GM12878 (cell line): ENCODE measurements around the gene LAMB4. TPM values are rescaled to one million over a fixed set of nuclear protein-coding genes. Genes with fewer than 3 reads are reported as not detected.

Source experiments
- ATAC-seq: fragments of 200-7000 bp; cut with Tn5 transposase; 3 replicates; pipeline ENCODE4 v1.9.1; 2020; ENCODE audit warnings: mild to moderate bottlenecking, moderate library complexity
- BruUV-seq: library from RNA; stranded (reverse); fragments of 400-500 nt; replicated peaks from 2 replicates; lab custom pipeline; 2021; lab: Mats Ljungman, UMichigan
- CTCF ChIA-PET: fragments of 300-600 bp; sonication (Branson Sonifier 250); formaldehyde crosslinking; extraction: SDS; loops from one replicate; lab custom pipeline; 2021; ENCODE audit warnings: inconsistent platforms; lab: Yijun Ruan, JAX
- POLR2A ChIA-PET: fragments of 350-600 bp; formaldehyde crosslinking; extraction: SDS; loops from one replicate; lab custom pipeline; 2021; ENCODE audit warnings: inconsistent platforms; lab: Charles Lee
- RAD21 ChIA-PET: fragments of 300-600 bp; sonication (Branson Sonifier 250); formaldehyde crosslinking; loops from one replicate; lab custom pipeline; 2023; ENCODE audit warnings: antibody characterized with exemption; ENCODE audit not compliant: unreplicated experiment; lab: Charles Lee
- SMC1A ChIA-PET: fragments of 300-600 bp; sonication (Branson Sonifier 250); formaldehyde crosslinking; loops from one replicate; lab custom pipeline; 2023; ENCODE audit not compliant: unreplicated experiment, uncharacterized antibody; lab: Charles Lee
- DNase-seq: peaks from one replicate; pipeline ENCODE4 v3.0.0-alpha.2; 2011; ENCODE audit warnings: low read depth, low spot score
- FAIRE-seq: peaks from 3 replicates; lab custom pipeline; 2011; peaks lifted over from hg19 to GRCh38; lab: Jason Lieb, UNC
- H2AFZ ChIP-seq: 2 replicates; pipeline ENCODE4 v1.6.0; 2011; ENCODE audit warnings: low read depth, low read length, control low read depth; ENCODE audit not compliant: control insufficient read depth
- H3K27ac ChIP-seq: 2 replicates; pipeline ENCODE4 v1.5.1; 2011; ENCODE audit warnings: control low read depth; ENCODE audit not compliant: control insufficient read depth, insufficient read depth
- H3K27me3 ChIP-seq, 2 experiments: replicated peaks in 1 of 2; 2 replicates each; pipeline versions ENCODE4 v1.6.0 to v1.6.1; 2011; ENCODE audit warnings: low read length in 1 of 2; ENCODE audit not compliant: control insufficient read depth in 2 of 2, insufficient read depth in 2 of 2
- H3K36me3 ChIP-seq, 2 experiments: 2 replicates each; pipeline ENCODE4 v1.5.1; 2011; ENCODE audit warnings: low read length in 1 of 2; ENCODE audit not compliant: control insufficient read depth in 2 of 2, insufficient read depth in 2 of 2
- H3K4me1 ChIP-seq: 2 replicates; pipeline ENCODE4 v1.6.1; 2011; ENCODE audit warnings: mild to moderate bottlenecking, low read length, moderate library complexity, mixed read lengths; ENCODE audit not compliant: control insufficient read depth, insufficient read depth
- H3K4me2 ChIP-seq: 2 replicates; pipeline ENCODE4 v1.6.0; 2011; ENCODE audit warnings: control low read depth; ENCODE audit not compliant: control insufficient read depth, insufficient read depth
- H3K4me3 ChIP-seq: fragments of 200-600 bp; sonication (generic); 2 replicates; pipeline ENCODE4 v1.5.1; 2016
- H3K79me2 ChIP-seq: 2 replicates; pipeline ENCODE4 v1.6.0; 2011; ENCODE audit warnings: low read length; ENCODE audit not compliant: control insufficient read depth, insufficient read depth
- H3K9ac ChIP-seq: 2 replicates; pipeline ENCODE4 v1.8.0; 2011; ENCODE audit warnings: low read length, control low read depth, mixed read lengths; ENCODE audit not compliant: control insufficient read depth, insufficient read depth
- H3K9me3 ChIP-seq: replicated peaks from 3 replicates; pipeline ENCODE4 v1.5.1; 2011; ENCODE audit warnings: mild to moderate bottlenecking, low read length; ENCODE audit not compliant: control insufficient read depth, insufficient read depth
- H4K20me1 ChIP-seq: 2 replicates; pipeline ENCODE4 v1.6.0; 2011; ENCODE audit not compliant: control insufficient read depth, insufficient read depth
- BACH1 ChIP-seq: fragments of 450-650 bp; IDR thresholded peaks from 2 replicates; pipeline ENCODE4 v1.6.1; 2017; ENCODE audit warnings: mild to moderate bottlenecking, borderline replicate concordance
- CREB1 ChIP-seq: IDR thresholded peaks from 2 replicates; pipeline ENCODE4 v1.6.1; 2012; ENCODE audit warnings: low read depth, mild to moderate bottlenecking, inconsistent platforms
- CREM ChIP-seq: IDR thresholded peaks from 2 replicates; pipeline ENCODE4 v1.6.1; 2014; ENCODE audit warnings: antibody characterized with exemption, low read depth
- ELK1 ChIP-seq: IDR thresholded peaks from 2 replicates; pipeline ENCODE4 v1.6.1; 2012; ENCODE audit warnings: low read depth, low read length, improper control_type of control experiment
- MYC ChIP-seq: IDR thresholded peaks from 2 replicates; pipeline ENCODE4 v1.6.1; 2011; ENCODE audit warnings: mild to moderate bottlenecking, low read length, moderate library complexity, inconsistent platforms; ENCODE audit not compliant: insufficient read depth, insufficient replicate concordance, insufficient read length, severe bottlenecking
- PAX5 ChIP-seq: IDR thresholded peaks from 2 replicates; pipeline ENCODE4 v1.6.1; 2011; ENCODE audit warnings: low read depth, low read length, borderline replicate concordance
- PAX8 ChIP-seq: fragments of 450-650 bp; IDR thresholded peaks from 2 replicates; pipeline ENCODE4 v1.6.1; 2017; ENCODE audit warnings: mild to moderate bottlenecking, moderate library complexity
- POLR2AphosphoS2 ChIP-seq: IDR thresholded peaks from 2 replicates; pipeline ENCODE4 v1.6.1; 2011; ENCODE audit warnings: low read depth, mild to moderate bottlenecking, low read length, improper control_type of control experiment, moderate library complexity
- PRDM15 ChIP-seq: fragments of 450-650 bp; formaldehyde crosslinking; IDR thresholded peaks from 2 replicates; pipeline ENCODE4 v1.4.0; 2020; ENCODE audit warnings: mild to moderate bottlenecking, moderate library complexity
- SIX5 ChIP-seq: IDR thresholded peaks from 2 replicates; pipeline ENCODE4 v1.6.1; 2011; ENCODE audit warnings: mild to moderate bottlenecking, low read depth, low read length, moderate library complexity; ENCODE audit not compliant: severe bottlenecking
- STAT1 ChIP-seq: fragments of 450-650 bp; conservative IDR thresholded peaks from 2 replicates; pipeline ENCODE4 v1.6.1; 2014; ENCODE audit warnings: antibody characterized with exemption, mild to moderate bottlenecking
- SUPT20H ChIP-seq: IDR thresholded peaks from 2 replicates; pipeline ENCODE4 v1.6.1; 2011; ENCODE audit warnings: low read depth, mild to moderate bottlenecking, low read length, moderate library complexity, borderline replicate concordance; ENCODE audit not compliant: control insufficient read depth
- SUZ12 ChIP-seq: fragments of 200-600 bp; sonication (generic); IDR thresholded peaks from one replicate; pipeline ENCODE4 v1.6.1; 2018; ENCODE audit warnings: antibody characterized with exemption, mild to moderate bottlenecking; ENCODE audit not compliant: unreplicated experiment
- ZBTB11 ChIP-seq: fragments of 450-650 bp; formaldehyde crosslinking; IDR thresholded peaks from 2 replicates; pipeline ENCODE4 v1.5.0; 2022; ENCODE audit warnings: mild to moderate bottlenecking, missing genetic modification characterization
- WGBS: methylation state at CpG from one replicate; pipeline ENCODE4 v1.1.6; 2016; ENCODE audit warnings: low lambda C conversion rate; ENCODE audit not compliant: insufficient replicate concordance, insufficient coverage; ENCODE audit errors: missing lambda C conversion rate; 5-methylcytosine and 5-hydroxymethylcytosine counted together
- in situ Hi-C: fragments of 300-500 bp; cut with MboI; formaldehyde crosslinking; loops from 9 replicates; pipeline ENCODE4 v1.14.3; 2018; ENCODE audit warnings: mixed read lengths
- intact Hi-C: fragments of 100-400 bp; cut with micrococcal nuclease; formaldehyde crosslinking; loops from one replicate; pipeline ENCODE4 v1.14.2; 2022; ENCODE audit not compliant: unreplicated experiment
- polyA plus RNA-seq, 11 experiments: library from polyadenylated mRNA; depleted of rRNA in 4 of 11; unstranded in 6 of 11; stranded (reverse) in 5 of 11; fragments of >200 nt; fragmentation: Nextera tagmentation in 4 of 11; fragmentation: Illumina TruSeq in 1 of 11; extraction: Ambion mirVana in 4 of 11; extraction: Trizol in 1 of 11; gene quantifications; 1 replicate in 1 of 11; 2 replicates in 10 of 11; pipeline versions ENCODE4 v1.2.1 to v1.2.3, GENCODE V29; 2011 to 2016; ENCODE audit warnings: inconsistent platforms in 2 of 11, missing spikeins in 2 of 11, low read depth in 1 of 11
- total RNA-seq, 4 experiments: library from RNA; depleted of rRNA in 3 of 4; stranded (reverse); fragments of >200 nt in 3 of 4; fragmentation: Illumina TruSeq in 1 of 4; extraction: Trizol in 1 of 4; gene quantifications; 2 replicates each; pipeline versions ENCODE4 v1.2.1 to v1.2.3, GENCODE V29; 2013 to 2021

The LAMB4 gene
- total and polyA plus RNA-seq, 10 of the 15 experiments (the other 5 are each of a cell fraction or from before 2014, with no cell fraction given): 0.04 to 0.06 TPM; not detected in 8

DNA sequence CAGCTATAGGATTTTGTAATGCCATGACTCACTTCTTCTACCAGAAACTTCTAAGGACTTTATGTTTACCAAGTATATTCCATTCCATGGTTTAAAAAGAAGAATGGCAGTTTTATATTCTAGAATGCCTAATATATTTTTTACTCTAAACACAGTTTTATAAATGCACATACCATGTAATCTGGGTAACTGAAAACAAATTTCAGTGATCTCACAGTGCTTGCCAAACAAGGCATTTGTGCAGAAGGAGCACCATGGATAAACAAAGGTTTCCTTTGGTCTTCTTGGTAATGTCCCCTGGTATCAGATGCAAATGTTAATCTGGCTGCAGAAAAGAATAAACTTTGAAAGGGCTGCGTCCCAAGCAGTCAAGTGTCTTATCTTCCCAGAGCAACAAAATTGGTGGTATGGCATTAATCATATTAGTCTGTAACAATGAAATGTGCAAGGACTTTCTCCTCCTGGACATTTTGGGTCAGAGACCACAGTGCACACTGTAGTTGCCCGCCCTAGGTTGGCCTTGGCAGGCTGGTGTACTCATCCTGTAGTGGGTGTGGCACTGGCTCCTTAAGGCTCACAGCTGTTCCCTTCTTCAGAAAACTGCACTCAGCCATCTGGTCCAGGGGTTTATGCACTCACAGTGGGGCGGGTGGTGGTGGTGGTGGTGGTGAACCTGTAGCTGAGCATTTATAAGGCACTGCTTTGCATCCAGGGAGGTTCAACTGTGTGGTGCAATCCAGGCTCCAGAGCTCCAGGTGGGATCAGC lies 56.7 kb downstream of the LAMB4 start:
- no peak overlapping the region for H3K9ac ChIP-seq
- CTCF ChIA-PET: no interaction called here
- H3K27ac ChIP-seq: no peak overlapping the region
- no peaks in the 10 kb centered on the region for H4K20me1 ChIP-seq
- H3K36me3 ChIP-seq: no peaks in the 10 kb centered on the region
- intact Hi-C loops: no loop called here
- H3K27me3 ChIP-seq: peaks cover 0 to 1% of the 10 kb centered on the region in 2 experiments; a peak in 2 of 4 replicates
- RAD21 ChIA-PET: no interaction called here
- FAIRE-seq (no peak), ATAC-seq (no peak), DNase-seq (no peak)
- no peak for TF ChIP-seq BACH1
- no peak for TF ChIP-seq ZBTB11 (CRISPR knock-in tag)
- no peak for TF ChIP-seq PRDM15
- no peak for TF ChIP-seq SIX5
- no peak for TF ChIP-seq SUZ12
- no peak for TF ChIP-seq PAX8
- TF ChIP-seq POLR2AphosphoS2: no peak
- no peak for TF ChIP-seq MYC
- no peak for TF ChIP-seq CREB1
- no peak for TF ChIP-seq ELK1
- TF ChIP-seq STAT1: no peak
- TF ChIP-seq CREM: no peak
- no peak for TF ChIP-seq PAX5
- no peak for TF ChIP-seq SUPT20H
- no peaks in the 10 kb centered on the region for H3K4me1 ChIP-seq
- no TSS peak for BruUV-seq
- SMC1A ChIA-PET: no interaction called here
- POLR2A ChIA-PET: no interaction called here
- in situ Hi-C loops: no loop called here
- H2AFZ ChIP-seq: no peak overlapping the region
- no peaks in the 10 kb centered on the region for H3K79me2 ChIP-seq
- H3K9me3 ChIP-seq: no peaks in the 10 kb centered on the region
- 15% methylated on average over 3 of the region's 3 CpGs for WGBS
- H3K4me2 ChIP-seq: no peak overlapping the region
- no peak overlapping the region for H3K4me3 ChIP-seq
